ENCODE measurements around the gene KRTAP13-3.

Gene KRTAP13-3

GRCh38 chr21:30425826-30426225, at the start of gene KRTAP13-3:
TSS of gene KRTAP13-3 (minus strand) at chr21:30425926. CDS start at chr21:30425912, 14 bp downstream.
- H3K27ac Mint-ChIP-seq = no peak within 1 kb of the TSS
- H3K4me3 Mint-ChIP-seq = no peak within 1 kb of the TSS
- H3K9me3 Mint-ChIP-seq = no peaks in the 10 kb centered on the region
- H3K36me3 Mint-ChIP-seq (ENCODE audit: low read depth) = no peaks in the 10 kb centered on the region
- no peaks in the 10 kb centered on the region for H3K4me1 Mint-ChIP-seq (ENCODE audit: low read depth)
- no peaks in the 10 kb centered on the region for H3K27me3 Mint-ChIP-seq

- Mint-ChIP-seq H3K36me3 (ENCODE audit: low read depth) (no peaks in the 10 kb centered on the region), H3K27me3 (peaks cover 9% of the 10 kb centered on the region), H3K4me3 (no peak overlapping the region)
Measured at GRCh38 chr21:30468900-30469714, 43.4 kb upstream of the KRTAP13-3 start.

GRCh38 chr21:30463713-30464112, 38.0 kb upstream of the KRTAP13-3 start:
- no peak overlapping the region for H3K4me3 Mint-ChIP-seq
- no peaks in the 10 kb centered on the region for H3K9me3 Mint-ChIP-seq
- H3K27ac Mint-ChIP-seq = no peak overlapping the region
- H3K27me3 Mint-ChIP-seq = peaks cover 9% of the 10 kb centered on the region
- H3K4me1 Mint-ChIP-seq (ENCODE audit: low read depth) = no peaks in the 10 kb centered on the region
- no peaks in the 10 kb centered on the region for H3K36me3 Mint-ChIP-seq (ENCODE audit: low read depth)

More at GRCh38 chr21:30468900-30469714, 43.4 kb upstream of the KRTAP13-3 start:
- peaks cover 3% of the 10 kb centered on the region for H3K9me3 Mint-ChIP-seq
- no peaks in the 10 kb centered on the region for H3K4me1 Mint-ChIP-seq (ENCODE audit: low read depth)
- H3K27ac Mint-ChIP-seq = no peak overlapping the region

DNA sequence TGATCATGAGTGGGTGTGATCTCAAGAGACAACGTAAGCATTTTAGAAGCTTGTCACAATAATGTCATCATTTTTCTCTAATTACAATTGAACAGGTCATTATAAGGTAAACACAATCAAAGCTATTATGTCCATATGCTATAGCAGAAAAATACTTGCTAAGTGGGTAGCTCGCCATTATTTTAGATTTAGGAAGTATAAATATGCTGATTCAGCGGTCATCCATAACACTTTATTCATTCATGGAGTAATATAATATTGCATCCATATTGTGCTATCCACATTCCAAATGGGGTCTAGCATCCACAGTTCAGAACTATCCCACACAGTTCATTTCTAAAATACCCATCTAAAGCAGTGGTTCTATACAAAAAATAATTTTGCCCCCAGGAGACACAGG, 22.8 kb upstream of the KRTAP13-3 start:
- Mint-ChIP-seq H3K27ac (no peak overlapping the region), H3K4me3 (no peak overlapping the region), H3K9me3 (no peaks in the 10 kb centered on the region), H3K36me3 (ENCODE audit: low read depth) (no peaks in the 10 kb centered on the region), H3K4me1 (ENCODE audit: low read depth) (no peaks in the 10 kb centered on the region), H3K27me3 (no peaks in the 10 kb centered on the region)

DNA sequence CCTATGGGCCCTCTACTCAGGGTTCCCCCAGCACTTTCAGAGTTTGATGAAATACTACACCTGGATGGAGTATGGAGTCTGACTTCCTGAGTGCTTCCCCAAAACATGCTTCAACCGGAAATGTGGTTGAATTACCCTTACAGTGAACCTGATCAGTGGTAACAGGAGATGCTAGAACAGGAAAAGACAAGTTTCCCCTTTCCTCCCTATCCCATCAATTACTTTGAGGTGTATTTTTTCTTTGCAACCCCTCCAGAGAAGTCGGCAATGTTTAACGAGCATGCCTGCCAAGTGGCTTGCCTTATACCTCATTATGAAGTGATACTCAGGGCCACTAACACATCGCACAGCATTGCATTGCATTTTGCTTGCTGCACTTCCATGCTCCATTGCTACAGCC, 21.3 kb upstream of the KRTAP13-3 start:
- Mint-ChIP-seq H3K36me3 (ENCODE audit: low read depth) (no peaks in the 10 kb centered on the region), H3K4me3 (no peak overlapping the region), H3K27me3 (no peaks in the 10 kb centered on the region), H3K4me1 (ENCODE audit: low read depth) (no peaks in the 10 kb centered on the region), H3K9me3 (no peaks in the 10 kb centered on the region), H3K27ac (no peak overlapping the region)

DNA sequence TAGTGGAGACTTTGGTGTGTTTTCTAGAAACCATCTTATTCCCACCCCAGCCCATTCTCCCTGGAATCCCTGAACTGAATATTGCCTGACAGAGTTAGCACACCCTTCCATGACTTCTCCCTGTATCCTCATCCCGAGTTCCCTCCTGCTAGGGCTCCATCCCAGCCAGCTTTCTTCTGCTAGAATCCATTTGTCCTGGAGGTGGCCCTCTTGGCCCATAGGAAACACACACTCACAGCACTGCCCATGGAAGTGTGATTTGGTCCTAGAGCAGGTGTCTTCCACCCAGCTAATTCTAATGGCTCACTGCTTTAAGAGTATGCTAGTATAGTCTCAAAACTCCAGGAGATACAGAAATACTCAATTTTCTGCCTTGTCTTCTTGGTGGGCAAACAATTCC, 18.5 kb upstream of the KRTAP13-3 start:
- H3K27ac Mint-ChIP-seq = no peak overlapping the region

DNA sequence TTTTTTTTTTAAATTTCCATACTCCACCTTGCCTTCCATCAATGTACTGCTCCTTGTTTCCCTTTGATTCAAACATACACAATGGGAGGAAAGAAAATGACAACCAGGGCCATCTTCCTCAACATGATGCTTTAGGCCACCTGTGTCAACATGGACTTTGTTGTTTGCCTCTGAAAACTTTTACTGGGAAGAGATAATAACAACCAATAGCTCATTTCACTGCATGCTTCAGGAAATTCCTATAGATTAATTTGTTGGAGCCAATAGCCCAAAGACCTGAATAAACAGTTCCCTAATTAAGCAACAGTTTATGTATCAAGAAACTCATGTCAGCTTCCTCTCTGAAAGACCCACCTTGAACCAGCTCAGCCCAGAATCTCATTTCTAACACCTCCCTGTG, 17.5 kb upstream of the KRTAP13-3 start:
- Mint-ChIP-seq H3K9me3 (peaks cover 3% of the 10 kb centered on the region), H3K36me3 (ENCODE audit: low read depth) (no peaks in the 10 kb centered on the region), H3K4me1 (ENCODE audit: low read depth) (no peaks in the 10 kb centered on the region), H3K4me3 (no peak overlapping the region), H3K27me3 (no peaks in the 10 kb centered on the region), H3K27ac (no peak overlapping the region)

More for the DNA sequence above, 18.5 kb upstream of the KRTAP13-3 start:
- Mint-ChIP-seq H3K36me3 (ENCODE audit: low read depth) (no peaks in the 10 kb centered on the region), H3K4me1 (ENCODE audit: low read depth) (no peaks in the 10 kb centered on the region), H3K4me3 (no peak overlapping the region), H3K9me3 (peaks cover 2% of the 10 kb centered on the region), H3K27me3 (no peaks in the 10 kb centered on the region)

- no peak within 1 kb of the TSS for H3K27ac Mint-ChIP-seq
- H3K36me3 Mint-ChIP-seq (ENCODE audit: low read depth) = no peaks in the 10 kb centered on the region
- H3K4me1 Mint-ChIP-seq (ENCODE audit: low read depth) = no peaks in the 10 kb centered on the region
- no peak within 1 kb of the TSS for H3K4me3 Mint-ChIP-seq
- H3K9me3 Mint-ChIP-seq = peaks cover 3% of the 10 kb centered on the region
- H3K27me3 Mint-ChIP-seq = peaks cover 3% of the 10 kb centered on the region
Measured at GRCh38 chr21:30439975-30440374, 14.2 kb upstream of the KRTAP13-3 start, which contains the start of gene KRTAP15-1. TSS of gene KRTAP15-1 (plus strand) at chr21:30440275. CDS start at chr21:30440328, 53 bp downstream.

DNA sequence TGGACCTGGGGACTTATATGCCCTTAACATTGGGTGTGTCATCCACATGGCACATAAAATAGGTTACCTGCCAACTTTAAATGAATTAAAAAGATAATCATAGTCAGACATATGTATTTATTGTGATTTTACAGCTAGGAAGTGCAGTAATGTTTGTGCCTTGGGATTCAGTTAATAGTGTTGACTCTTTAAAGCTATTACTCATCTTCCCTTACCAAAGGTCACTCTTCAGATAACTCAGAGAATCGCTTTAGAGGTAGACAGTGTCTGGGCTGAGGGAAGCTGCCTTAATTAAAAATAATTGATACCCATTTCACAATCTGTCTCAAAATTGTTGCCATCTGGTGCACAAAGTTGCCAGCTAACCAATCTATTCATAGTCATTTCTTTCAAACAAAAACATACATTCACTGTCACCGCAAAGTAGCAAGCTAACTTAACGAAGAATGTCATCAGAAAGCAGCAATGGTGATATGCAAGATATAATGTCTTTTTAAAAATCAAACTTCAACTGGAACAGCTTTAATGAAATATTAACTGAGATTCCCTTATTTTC, 11.4 kb upstream of the KRTAP13-3 start:
- peaks cover 3% of the 10 kb centered on the region for H3K27me3 Mint-ChIP-seq
- H3K36me3 Mint-ChIP-seq (ENCODE audit: low read depth) = no peaks in the 10 kb centered on the region
- H3K4me1 Mint-ChIP-seq (ENCODE audit: low read depth) = no peaks in the 10 kb centered on the region
- H3K9me3 Mint-ChIP-seq = peaks cover 3% of the 10 kb centered on the region
- no peak overlapping the region for H3K27ac Mint-ChIP-seq
- H3K4me3 Mint-ChIP-seq = no peak overlapping the region

GRCh38 chr21:30434033-30434631, 8.4 kb upstream of the KRTAP13-3 start:
- no peak overlapping the region for H3K4me3 Mint-ChIP-seq
- no peak overlapping the region for H3K27ac Mint-ChIP-seq
- H3K9me3 Mint-ChIP-seq = peaks cover under 1% of the 10 kb centered on the region
- H3K27me3 Mint-ChIP-seq = peaks cover 3% of the 10 kb centered on the region
- no peaks in the 10 kb centered on the region for H3K36me3 Mint-ChIP-seq (ENCODE audit: low read depth)
- H3K4me1 Mint-ChIP-seq (ENCODE audit: low read depth) = no peaks in the 10 kb centered on the region

- Mint-ChIP-seq H3K27ac (no peak within 1 kb of the TSS), H3K27me3 (no peaks in the 10 kb centered on the region), H3K9me3 (no peaks in the 10 kb centered on the region), H3K36me3 (ENCODE audit: low read depth) (no peaks in the 10 kb centered on the region), H3K4me1 (ENCODE audit: low read depth) (no peaks in the 10 kb centered on the region), H3K4me3 (no peak within 1 kb of the TSS)
Measured at GRCh38 chr21:30430170-30430655, 4.5 kb upstream of the KRTAP13-3 start, which contains the start of gene KRTAP13-4. TSS of gene KRTAP13-4 (plus strand) at chr21:30430220. CDS start at chr21:30430276, 56 bp downstream.

GRCh38 chr21:30426731-30427130, 1.0 kb upstream of the KRTAP13-3 start:
- H3K27me3 Mint-ChIP-seq = no peaks in the 10 kb centered on the region
- H3K36me3 Mint-ChIP-seq (ENCODE audit: low read depth) = no peaks in the 10 kb centered on the region
- H3K4me1 Mint-ChIP-seq (ENCODE audit: low read depth) = no peaks in the 10 kb centered on the region
- H3K9me3 Mint-ChIP-seq = no peaks in the 10 kb centered on the region
- H3K27ac Mint-ChIP-seq = no peak overlapping the region
- no peak overlapping the region for H3K4me3 Mint-ChIP-seq

DNA sequence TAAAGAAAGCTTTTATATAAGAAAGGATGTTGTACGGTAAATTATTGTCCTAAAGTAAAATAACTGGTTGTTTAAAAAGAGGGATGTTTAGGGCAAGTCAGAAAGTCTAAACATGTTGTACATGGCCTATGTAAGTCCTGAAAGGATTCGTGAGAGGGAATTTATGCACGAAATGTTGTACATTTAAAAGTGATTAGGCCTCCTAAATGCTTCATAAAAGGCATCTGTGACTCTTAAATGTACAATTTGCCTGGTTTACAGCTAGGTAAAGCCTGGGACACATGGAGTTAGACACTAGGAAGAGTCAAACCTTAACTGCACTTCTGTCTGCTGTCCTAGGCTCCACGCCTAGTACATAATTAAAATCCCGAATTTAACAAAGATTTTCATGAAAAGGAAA, 9.7 kb downstream of the KRTAP13-3 start:
- Mint-ChIP-seq H3K36me3 (ENCODE audit: low read depth) (no peaks in the 10 kb centered on the region), H3K9me3 (no peaks in the 10 kb centered on the region), H3K4me1 (ENCODE audit: low read depth) (no peaks in the 10 kb centered on the region), H3K27ac (no peak overlapping the region), H3K4me3 (no peak overlapping the region), H3K27me3 (no peaks in the 10 kb centered on the region)

DNA sequence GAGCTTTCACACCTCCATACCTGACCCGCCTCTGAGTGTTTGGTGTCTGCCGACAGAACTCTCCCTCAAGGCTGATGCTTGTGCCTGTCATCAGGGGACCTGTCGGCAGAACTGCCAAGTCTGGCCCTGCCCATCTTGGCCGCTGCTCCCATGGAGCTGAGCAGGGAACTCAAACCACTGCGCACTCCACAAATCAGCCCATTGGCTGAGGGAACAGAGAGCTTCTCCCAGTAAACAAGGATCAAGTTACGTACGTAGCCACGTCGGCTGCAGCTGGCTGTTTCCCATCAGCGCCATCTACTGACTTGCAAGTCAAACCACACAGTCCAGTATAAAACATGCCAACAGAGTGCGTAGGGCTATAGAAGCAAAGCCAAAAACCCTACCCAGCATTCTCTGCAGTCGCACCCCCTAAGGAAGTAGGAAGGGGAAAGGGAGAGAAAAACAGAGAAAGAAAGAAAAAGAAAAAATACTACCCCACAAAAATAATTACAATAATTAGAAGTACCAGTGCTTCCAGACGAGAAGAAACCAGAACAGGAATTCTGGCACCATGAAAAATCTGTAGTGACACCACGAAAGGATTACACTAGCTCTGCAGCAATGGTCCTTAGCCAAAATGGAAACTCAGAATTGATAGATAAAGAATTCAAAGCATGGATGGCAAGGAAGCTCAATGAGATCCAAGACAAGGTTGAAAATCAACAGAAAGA, 16.8 kb downstream of the KRTAP13-3 start:
- Mint-ChIP-seq H3K9me3 (peaks cover 12% of the 10 kb centered on the region), H3K27ac (no peak overlapping the region), H3K4me3 (no peak overlapping the region), H3K4me1 (ENCODE audit: low read depth) (no peaks in the 10 kb centered on the region), H3K27me3 (peaks cover 5% of the 10 kb centered on the region), H3K36me3 (ENCODE audit: low read depth) (no peaks in the 10 kb centered on the region)
